ENCODE results near the gene KCTD17.

Gene KCTD17

DNA sequence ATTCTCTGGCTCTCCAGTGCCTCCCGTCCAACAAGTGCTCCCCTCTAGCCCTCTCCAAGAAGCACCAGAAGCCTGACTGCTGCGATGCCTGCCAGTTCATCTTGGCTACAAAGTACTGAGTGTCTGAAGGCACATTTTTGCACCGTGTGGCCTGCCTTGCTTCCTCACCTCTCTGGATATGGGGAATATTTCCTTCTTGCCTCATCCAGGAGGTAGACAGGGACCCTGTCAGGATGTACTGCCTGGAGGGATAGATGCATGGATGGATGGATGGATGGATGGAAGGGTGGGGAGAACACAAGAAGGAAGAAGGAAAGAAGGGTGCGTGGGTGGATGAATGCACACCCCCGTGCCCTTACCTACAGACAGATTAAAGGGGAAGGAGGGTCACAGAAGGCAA, 27.6 kb downstream of the KCTD17 start:
- no peak for DNase-seq (ENCODE audit: low read depth in 2 of 2)

DNA sequence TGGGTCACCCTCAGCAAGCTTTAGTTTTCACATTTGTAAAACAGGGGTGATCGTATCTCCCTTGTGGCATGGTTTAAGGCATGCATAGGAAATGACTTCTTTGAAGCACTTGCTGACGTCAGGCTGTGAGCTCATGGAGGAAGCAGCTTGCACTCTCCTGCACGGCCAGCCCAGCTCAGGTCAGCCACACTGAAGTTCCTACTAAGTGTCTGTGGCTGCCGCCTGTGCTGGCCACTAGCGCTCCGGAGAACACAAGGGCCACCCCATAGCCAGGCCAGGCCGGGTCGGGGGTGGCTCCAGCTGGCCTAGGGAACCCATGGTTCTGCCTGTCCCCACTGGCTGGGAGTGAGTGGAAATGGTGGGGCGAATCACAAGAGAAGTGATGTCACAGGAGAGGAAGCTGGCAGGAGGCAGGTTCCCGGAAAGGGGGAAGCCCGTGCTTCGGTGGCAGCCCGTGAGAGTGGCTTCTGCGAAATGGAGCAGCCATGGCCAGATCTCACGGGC, 28.2 kb downstream of the KCTD17 start:
- peak; percentile 59 to 74 for DNase-seq (ENCODE audit: low read depth in 2 of 2)

DNA sequence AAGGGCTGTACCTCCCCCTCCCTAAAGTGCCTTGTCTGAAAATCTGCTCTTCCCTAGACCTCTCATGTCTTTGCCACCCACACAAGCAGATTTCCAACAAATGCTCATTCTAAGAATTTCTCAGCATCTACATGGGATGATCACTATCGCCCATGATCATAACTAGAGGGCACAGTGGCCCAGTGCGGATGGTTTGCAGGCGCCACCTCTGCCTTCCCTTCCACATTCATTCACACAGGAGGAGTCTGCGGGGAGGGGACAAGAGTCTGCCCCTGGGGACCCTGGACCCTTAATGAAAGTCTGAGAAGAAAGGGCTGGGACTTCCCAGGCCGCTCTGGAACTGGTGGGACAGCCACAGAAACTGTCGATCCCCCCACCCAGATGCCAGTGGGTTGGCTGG, 28.9 kb downstream of the KCTD17 start:
- no peak for DNase-seq (ENCODE audit: low read depth in 2 of 2)

DNA sequence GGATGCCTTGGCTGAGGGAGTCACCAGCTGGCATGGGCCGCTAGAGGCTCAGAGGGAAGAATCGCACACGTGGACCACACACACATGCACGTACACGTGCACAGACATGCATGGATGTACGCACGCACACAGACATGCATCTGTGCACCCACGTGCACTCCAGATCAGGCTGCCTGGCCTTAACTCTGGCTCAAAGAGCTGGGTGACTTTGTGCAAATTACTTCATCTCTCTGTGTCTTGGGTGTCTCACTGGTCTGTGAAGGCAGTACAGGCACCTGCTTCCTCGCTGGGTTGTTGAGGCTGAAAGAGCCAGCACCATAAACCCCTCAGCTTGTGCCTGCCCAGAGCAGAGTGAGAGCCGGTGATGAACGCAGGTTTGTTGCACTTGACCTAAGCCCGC, 29.3 kb downstream of the KCTD17 start:
- no peak for DNase-seq (ENCODE audit: low read depth in 2 of 2)

DNA sequence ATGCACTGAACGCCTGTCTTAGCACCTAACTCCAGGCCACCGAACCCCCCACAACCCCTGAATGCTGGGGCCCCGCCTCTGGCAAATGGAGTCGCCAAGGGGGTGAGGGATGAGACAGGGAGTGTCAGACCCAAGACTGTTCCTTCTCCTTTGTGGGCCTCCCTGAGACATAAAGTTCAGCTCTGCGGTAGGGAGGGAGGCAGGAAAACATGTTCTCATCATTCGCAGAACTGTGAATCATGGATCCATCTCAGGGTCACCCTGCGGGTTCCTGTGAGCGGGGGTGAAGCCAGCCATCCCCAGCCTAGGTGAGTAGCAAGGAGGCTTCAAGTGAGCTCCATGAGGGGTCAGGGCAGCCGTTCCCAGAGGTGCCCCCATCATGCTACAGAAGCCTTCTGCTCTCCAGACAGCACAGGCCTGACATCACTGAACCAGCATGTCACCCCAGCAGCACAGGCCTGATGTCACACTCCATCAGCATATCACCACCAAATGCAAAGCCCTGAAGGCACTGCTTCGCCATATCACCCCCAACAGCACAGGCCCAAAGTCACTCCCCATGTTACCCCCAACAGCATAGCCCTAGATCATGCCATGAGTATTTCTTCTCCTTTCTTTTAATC, 30.8 kb downstream of the KCTD17 start:
- DNase-seq (ENCODE audit: low read depth in 2 of 2) = no peak

DNA sequence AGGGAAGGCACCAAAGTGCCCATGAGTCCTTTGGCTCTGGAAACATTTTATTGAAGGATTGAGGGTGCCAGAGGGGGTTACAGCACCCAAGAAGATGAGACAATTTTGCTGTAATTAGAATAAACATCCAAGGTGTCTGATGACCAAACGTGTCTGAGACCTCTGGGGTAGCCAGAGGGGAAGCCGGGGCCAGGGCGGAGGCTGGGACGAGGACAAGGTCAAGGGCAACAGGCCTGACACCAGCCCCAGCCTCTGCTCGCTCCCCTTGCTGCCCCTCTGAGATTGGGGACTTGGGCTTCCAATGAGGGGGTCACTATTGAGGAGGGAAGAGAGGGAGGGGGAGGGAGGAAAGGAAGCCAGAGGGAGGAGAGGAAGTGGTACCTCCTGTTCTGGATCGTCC, 32.4 kb downstream of the KCTD17 start:
- no peak for DNase-seq (ENCODE audit: low read depth in 2 of 2)

DNA sequence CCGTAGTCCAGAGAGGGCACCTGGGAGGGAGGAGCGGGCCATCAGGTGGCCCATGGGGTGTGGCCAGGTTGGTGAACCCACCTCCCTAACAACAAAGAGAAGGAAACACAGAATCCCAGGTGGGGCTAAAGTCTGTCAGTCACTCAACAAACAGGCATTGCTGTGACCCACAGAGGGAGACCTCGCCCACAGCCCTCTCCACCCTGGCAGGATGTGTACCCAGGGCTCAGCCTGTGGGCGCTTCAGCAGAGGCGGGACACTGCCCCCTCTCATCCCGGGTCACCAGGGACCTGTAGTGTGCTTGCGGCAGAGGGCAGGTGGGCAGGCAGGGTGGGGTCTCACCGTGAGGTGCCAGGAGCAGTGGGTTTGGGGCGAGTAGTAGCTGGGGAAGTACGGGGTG, 32.8 kb downstream of the KCTD17 start:
- no peak for DNase-seq (ENCODE audit: low read depth in 2 of 2)

DNA sequence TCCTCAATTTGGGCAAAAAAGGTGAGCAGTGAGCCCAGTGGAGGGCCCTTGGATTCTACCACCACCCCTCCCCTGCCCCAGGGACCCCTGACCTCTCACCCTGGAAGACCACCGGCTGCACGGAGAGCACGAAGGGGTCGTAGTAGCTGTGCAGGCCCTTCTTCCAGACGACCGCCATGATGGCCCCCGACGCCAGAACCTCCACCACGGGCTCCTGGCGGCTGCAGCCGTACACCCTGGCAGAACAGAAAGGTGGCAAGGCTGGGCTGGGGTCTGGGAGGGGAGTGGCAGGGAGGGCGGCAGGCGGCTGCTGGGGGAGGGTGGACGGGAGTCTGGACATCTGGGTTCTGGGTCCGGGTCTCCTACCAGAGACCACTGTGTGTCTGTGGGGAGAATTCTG, 34.6 kb downstream of the KCTD17 start:
- DNase-seq (ENCODE audit: low read depth in 2 of 2) = no peak

DNA sequence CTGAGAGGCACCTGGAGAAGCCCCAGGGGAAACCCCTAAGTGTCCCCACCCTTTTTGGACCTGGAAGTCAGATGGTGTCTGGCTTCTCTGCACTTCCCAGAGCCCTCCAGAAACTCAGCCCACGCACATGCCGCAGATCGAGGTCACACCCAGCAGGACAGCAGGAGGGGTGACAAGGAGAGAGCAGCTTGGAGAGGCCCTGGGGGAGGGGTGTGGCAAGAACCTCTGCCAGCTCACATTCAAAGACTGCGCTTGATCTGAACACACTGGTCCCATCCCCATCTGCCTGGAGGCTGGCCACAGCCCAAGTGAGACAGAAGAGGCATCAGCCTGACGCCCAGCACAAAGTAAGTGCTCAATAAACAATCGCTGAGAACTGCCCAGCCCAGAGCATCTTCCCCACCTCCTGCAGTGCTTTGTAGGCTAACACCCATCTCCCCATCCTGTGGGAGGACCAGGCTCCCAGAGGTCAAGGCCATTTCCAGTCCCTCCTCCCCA, 36.6 kb downstream of the KCTD17 start:
- no peak for DNase-seq (ENCODE audit: low read depth in 2 of 2)

DNA sequence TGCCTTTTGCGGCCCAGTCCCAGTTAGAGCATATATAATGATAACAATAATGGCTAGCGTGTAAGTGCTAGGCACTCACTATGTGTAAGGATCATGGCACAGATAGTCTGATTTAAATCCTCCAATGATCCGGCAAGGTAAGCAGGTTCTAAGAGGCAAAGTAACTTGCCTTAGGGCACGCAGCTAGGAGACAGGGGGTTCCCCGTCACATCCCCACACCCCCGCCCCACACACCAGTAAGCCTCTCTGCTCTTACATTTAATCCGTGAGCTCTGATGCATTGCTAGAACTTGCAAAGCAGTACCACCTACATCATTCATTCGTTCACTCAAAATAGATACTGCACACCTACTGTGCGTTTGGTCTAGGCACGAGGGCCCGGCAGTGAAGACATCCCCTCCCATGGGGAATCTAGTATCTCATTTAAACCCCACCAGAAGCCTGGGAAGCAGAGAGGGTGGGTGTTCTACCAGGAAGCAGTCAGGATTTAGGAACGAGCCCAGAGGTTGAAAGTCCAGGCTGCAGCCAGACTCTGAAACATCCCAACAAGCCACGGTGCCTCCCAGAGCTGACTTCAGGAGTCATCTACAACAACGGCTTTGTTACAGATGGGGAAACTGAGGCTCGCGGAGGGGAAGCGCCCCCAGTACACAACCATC, 37.3 kb downstream of the KCTD17 start:
- no peak for DNase-seq (ENCODE audit: low read depth in 2 of 2)

DNA sequence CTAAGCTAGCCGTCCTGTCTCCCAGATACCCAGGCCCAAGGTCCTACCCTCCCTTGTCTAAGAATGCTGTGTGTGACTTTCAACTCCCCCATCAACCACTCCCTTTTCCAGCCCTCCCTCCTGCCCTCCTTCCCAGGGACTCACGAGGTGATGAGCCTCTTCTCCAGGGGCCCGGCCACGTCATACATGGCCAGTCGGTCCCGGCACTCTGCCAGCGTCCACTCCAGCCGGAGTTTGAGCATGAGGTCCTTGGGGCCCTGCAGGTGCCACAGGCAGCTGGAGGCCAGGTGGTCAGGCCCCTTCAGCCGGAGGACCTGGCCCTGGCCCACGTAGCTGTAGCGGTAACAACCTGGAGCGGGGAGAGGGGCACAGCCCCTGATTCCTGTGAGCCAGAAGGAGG, 37.9 kb downstream of the KCTD17 start:
- no peak for DNase-seq (ENCODE audit: low read depth in 2 of 2)

DNA sequence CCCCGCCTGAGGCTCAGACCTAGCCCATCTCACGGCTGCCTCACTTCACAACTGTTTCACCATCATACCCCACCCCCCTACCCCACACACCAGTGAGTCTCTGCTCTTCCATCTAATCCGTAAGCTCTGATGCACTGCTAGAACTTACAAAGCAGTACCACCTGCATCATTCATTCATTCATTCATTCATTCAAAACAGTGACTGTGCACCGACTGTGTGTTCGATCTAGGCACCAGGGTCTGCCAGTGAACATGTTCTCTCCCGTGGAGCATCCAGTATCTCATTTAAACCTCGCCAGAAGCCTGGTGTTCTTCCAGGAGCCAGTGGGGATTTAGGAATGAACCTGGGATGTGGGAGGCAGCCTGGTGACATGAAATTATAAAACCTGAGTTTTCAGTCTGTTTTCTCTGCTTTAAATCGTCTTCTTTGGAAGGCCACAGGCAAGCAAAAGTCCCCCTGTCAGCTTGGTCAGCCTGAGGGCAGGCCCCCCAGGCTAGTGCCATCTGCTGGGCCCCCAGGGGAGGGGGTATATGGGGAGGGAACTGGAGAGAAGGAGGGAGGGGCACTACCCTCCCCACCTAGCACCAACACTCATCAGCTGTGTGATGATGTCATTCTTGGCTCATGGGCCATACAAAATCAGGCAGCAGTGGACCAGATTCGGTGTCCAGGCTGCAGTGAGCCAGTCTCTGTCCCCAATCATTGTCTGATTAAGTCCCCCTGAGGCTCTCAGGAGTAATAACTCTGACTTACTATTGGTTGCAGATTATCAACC, 39.6 kb downstream of the KCTD17 start:
- DNase-seq (ENCODE audit: low read depth in 2 of 2) = no peak

DNA sequence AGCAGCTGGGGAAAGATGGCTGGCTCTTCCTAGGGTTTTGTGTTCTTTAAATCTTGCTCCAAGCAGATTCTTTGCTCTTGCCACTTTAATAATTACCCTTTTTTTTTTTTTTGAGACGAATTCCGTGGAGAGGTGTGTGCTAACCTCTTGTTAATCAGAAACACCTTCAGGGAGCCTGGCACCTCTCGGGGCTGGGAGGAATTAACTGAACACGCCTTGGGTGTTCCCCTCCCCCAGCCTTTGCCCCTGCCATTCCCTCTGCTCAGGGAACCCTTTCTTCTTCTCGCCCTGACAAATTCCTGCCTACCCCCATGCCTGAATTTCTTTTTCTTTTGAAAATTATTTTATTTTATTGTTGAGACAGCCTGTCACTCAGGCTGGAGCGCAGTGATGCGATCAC, 40.5 kb downstream of the KCTD17 start:
- no peak for DNase-seq (ENCODE audit: low read depth in 2 of 2)

DNA sequence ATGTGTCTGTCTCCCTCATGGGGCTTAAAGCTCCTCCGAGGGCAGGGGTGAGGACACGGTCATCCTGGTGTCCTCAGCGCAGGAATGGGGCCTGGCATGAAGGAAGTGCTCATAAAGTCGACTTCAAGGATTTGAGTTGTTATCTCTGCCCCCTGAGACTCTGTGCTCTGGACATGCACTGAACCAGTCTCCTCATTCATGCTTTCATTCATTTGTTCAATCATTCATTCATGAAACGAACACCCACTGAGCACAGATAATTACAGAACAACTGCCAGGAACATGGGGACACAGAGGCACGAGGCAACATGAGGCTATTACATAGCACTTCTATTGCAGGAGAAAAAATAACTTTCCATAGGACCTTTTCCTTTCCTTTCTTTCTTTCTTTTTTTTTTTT, 41.5 kb downstream of the KCTD17 start:
- DNase-seq (ENCODE audit: low read depth in 2 of 2) = no peak

DNA sequence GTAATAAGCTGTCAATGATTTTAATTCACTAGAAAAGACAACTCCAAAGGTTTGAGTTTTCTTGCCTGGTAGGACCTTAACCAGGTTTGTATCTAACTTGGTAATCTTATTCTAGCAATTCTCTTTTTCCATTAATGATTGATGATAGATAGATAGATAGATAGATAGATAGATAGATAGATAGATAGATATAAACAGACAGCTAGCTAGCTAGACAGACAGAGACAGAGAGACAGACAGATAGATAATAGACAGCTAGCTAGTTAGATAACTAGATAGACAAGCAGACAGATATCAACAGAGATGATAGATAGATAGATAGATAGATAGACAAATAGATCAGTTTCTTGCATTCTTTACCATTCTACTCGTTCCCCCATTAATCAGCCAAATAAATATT, 42.7 kb downstream of the KCTD17 start:
- DNase-seq (ENCODE audit: low read depth in 2 of 2) = no peak

DNA sequence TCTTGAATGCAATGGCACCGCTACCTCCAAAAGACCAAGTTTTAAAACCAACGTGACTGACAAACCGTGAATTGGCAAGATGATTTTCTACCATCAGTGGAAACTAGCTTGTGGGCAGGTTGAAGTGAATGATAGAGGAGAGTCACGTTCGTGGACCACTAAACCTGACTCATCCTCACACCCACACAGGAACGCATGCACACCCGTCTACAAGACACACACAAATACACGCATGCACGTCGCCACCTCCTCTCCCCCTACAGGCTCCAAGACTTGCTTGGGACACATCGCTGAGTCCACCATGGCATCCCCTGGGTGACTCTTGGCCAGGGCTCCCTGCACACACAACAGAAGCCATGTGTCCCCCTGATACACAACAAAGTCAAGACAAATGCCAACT, 43.6 kb downstream of the KCTD17 start:
- peak; percentile 31 to 58 for DNase-seq (ENCODE audit: low read depth in 2 of 2)

DNA sequence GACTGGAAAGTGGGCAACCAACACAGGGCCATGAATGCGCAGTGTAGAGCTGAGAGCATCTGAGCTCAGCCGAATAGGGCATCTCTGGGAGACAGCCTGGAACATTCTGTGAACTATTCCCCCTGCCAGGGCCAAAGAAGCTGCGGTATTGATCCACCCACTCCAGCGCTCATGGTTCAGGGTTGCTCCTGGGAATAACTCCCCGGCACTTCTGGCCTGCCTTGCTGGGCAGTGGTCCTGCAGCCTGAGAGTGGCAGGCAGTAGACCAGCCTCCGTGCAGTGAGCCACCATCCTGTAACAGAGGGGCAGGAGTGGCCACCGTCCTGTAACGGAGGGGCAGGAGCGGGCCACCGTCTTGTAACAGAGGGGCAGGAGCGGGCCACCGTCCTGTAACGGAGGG, 45.8 kb downstream of the KCTD17 start:
- DNase-seq (ENCODE audit: low read depth in 2 of 2) = no peak

DNA sequence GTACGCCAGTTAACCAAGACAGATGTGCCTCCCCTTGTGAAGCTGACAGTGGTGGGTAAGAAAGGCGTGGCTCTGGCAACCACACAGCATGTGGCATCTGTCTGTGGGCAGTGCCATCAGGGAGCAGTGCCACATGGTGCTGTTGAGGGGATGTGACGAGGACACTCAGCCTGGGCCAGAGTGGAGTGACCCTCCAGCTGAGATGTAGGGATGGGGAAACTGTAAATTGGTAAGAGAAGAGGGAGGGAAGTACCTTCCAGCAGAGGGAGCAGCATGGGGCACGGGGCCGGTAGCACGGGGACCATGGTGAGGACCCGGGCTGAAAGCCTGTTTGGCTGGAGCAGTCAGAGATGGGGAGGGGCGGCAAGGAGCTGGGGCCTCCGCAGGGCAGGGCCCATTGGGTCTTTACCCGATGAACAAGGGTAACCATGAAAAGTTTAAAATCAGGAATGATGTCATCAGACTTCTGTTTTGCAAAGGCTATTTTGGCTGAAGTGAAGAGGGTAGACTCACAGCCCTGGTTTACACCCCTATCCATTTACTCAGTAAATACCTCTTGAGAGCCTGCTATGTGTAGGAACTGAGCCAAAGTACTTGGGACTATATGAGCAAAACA, 47.5 kb downstream of the KCTD17 start:
- no peak for DNase-seq (ENCODE audit: low read depth in 2 of 2)

DNA sequence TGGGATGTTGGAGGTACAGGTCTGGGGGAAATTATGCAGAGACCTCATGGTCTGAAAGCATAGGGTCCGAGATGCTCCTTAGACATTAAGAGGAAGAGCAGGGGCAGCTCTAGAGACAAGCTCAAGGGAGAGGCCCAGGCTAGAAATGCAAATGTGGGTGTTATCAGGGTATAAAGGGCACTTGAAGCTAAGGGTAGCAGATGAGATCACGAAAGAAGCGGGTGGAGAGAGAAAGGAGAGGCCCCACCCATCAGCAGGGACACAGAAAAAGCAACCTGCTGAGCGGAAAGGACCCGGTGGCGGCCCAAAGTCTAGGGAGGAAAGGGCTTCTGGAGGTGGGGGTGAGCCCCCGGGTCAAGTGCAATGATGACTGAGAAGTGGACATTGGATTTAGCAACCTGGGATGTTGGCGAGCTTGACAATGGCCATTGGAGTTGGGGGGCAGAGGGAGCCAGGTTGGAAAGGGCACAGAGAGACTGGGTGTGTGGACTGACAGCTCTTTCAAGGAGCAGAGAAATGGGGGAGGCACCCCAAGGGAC, 49.1 kb downstream of the KCTD17 start:
- no peak for DNase-seq (ENCODE audit: low read depth in 2 of 2)

DNA sequence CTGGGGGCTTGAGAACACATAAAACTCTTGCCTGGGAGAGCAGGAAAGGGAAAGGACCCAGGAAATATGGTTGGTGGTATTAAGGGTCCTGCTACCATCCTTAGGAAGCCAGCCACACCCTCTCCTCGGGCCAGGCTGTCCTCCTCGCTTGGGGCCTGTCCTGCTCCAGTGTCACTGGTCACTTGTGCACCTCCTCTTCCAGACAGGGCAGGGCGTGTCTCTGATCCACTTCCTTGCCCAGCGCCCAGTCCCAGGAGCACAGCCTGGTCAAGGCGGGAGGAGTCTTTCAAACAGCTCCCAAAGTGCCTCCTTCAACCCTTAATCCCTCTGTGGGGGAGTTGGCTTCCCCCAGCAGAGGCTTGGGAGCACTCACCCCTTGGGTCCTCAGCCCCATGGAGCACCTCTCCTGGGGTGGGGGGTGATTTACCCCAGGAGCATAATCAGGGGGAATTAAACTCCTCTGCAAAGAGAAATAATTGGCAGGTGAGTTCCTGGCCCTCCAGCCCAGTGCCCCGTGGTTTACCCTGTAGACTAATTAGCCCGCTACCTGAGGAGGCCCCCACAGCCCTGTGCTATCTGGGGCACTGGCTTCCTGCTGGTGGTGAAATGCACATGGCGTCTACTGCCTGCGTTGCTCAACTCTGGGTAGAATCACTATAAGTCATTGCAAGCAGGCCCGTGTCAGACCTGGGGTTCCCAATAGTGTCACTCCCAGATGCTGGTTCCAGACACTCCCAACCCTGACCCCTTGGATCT, 49.9 kb downstream of the KCTD17 start:
- DNase-seq (ENCODE audit: low read depth in 2 of 2) = no peak

DNA sequence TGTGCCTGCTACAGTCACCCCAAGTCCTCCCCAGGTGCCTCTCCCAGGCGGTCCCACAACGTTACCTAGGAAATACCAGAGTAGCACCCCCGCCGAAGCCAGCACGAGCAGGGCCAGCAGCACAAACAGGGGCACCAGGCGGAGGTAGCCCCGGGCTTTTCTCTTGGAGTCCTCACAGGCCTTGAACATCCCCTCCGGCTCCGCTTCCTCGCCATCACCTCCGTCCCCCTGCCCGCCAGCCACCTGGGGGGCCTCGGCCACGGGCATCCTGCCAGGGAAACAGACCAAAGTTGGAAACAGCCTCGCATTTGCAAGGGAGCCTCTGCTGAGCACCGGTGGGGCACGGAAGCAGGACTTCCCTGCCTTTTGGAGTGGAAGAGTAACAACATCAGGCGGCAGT, 51.6 kb downstream of the KCTD17 start:
- DNase-seq (ENCODE audit: low read depth in 2 of 2) = no peak
